Spleen (tissue), 11 donors: ENCODE data around the gene ABHD12. TPM values are rescaled to one million over a fixed set of nuclear protein-coding genes. Genes with fewer than 3 reads are reported as not detected.

Experiments used
- DNase-seq: peaks from one replicate; pipeline ENCODE4 v3.0.0-alpha.2; 2020
- H3K27ac ChIP-seq, 8 donors: fragments of 200-600 bp; sonication (generic) in 7 of 8; 1 replicate in 4 of 8; 2 replicates in 4 of 8; pipeline versions ENCODE4 v1.5.0 to v1.8.0; 2016 to 2021; ENCODE audit warnings: inconsistent platforms in 4 of 8, mild to moderate bottlenecking in 4 of 8, moderate library complexity in 1 of 8
- H3K27me3 ChIP-seq, 7 donors: fragments of 200-600 bp; sonication (generic) in 6 of 7; replicated peaks in 1 of 7; 1 replicate in 4 of 7; 2 replicates in 3 of 7; pipeline versions ENCODE4 v1.5.0 to v1.8.0; 2016 to 2021; ENCODE audit warnings: inconsistent platforms in 3 of 7, mild to moderate bottlenecking in 1 of 7
- H3K36me3 ChIP-seq, 6 donors: fragments of 200-600 bp; sonication (generic) in 5 of 6; 1 replicate in 4 of 6; 2 replicates in 2 of 6; pipeline versions ENCODE4 v1.5.0 to v1.8.0; 2016 to 2021; ENCODE audit warnings: inconsistent platforms in 2 of 6
- H3K4me1 ChIP-seq, 6 donors: fragments of 200-600 bp; sonication (generic) in 5 of 6; 1 replicate in 3 of 6; 2 replicates in 3 of 6; pipeline versions ENCODE4 v1.5.0 to v1.8.0; 2016 to 2021; ENCODE audit warnings: inconsistent platforms in 3 of 6
- H3K4me3 ChIP-seq, 8 donors: fragments of 200-600 bp; sonication (generic) in 7 of 8; 1 replicate in 4 of 8; 2 replicates in 4 of 8; pipeline versions ENCODE4 v1.5.0 to v1.8.0; 2016 to 2021; ENCODE audit warnings: inconsistent platforms in 4 of 8, mild to moderate bottlenecking in 4 of 8, moderate library complexity in 2 of 8
- H3K9me3 ChIP-seq, 8 donors: fragments of 200-600 bp; sonication (generic) in 7 of 8; 1 replicate in 4 of 8; 2 replicates in 4 of 8; pipeline versions ENCODE4 v1.5.0 to v1.8.0; 2016 to 2021; ENCODE audit warnings: inconsistent platforms in 4 of 8
- POLR2A ChIP-seq, 3 donors: fragments of 450-650 bp; IDR thresholded peaks; one replicate each; pipeline ENCODE4 v1.5.1; 2017; ENCODE audit warnings: antibody characterized with exemption in 3 of 3, mild to moderate bottlenecking in 1 of 3
- POLR2AphosphoS5 ChIP-seq, 3 donors: sonication (generic); formaldehyde crosslinking; IDR thresholded peaks; one replicate each; pipeline ENCODE4 v1.5.1; 2017; ENCODE audit warnings: antibody characterized with exemption in 3 of 3
- WGBS, 5 donors: extraction: QIAGEN DNeasy Blood & Tissue Kit in 3 of 5; methylation state at CpG; one replicate each; pipeline versions ENCODE4 v1.1.5 to v1.1.7; 2013 to 2018; 5-methylcytosine and 5-hydroxymethylcytosine counted together
- intact Hi-C: fragments of 100-400 bp; cut with DNase I; formaldehyde crosslinking; loops from one replicate; pipeline ENCODE4 v1.15.0; 2023; ENCODE audit warnings: low total_unique reads
- polyA plus RNA-seq, 3 donors: library from polyadenylated mRNA; stranded (reverse); fragments of 200-250 nt; gene quantifications; one replicate each; pipeline ENCODE4 v1.2.1, GENCODE V29; 2013
- total RNA-seq, 7 donors: library from RNA; depleted of rRNA in 3 of 7; stranded (reverse); fragments of >200 nt in 3 of 7; fragmentation: NEBNext Ultra II Directional in 4 of 7; extraction: Animal tissue kit (Norgen Biotek cat#: 25700) in 4 of 7; gene quantifications; one replicate each; pipeline versions ENCODE4 v1.1.0 to v1.2.1, GENCODE V29; 2016 to 2021
- TF ChIP-seq, protein P1 (sequence below), 11 experiments: fragments of 200-600 bp in 7 of 11; fragments of 450-650 bp in 4 of 11; sonication (generic) in 4 of 11; IDR thresholded peaks in 8 of 11; conservative IDR thresholded peaks in 3 of 11; 1 replicate in 7 of 11; 2 replicates in 4 of 11; pipeline versions ENCODE4 v1.4.0 to v1.8.0; 2016 to 2021; ENCODE audit warnings: antibody characterized with exemption in 11 of 11, inconsistent platforms in 4 of 11, mild to moderate bottlenecking in 1 of 11
- donor health status: healthy with polysubstance abuse.
- donor health status: DM: no; HTN: no; CAD: no; lungs with moderate emphysema.
- donor health status: DM: no; HTN: no; CAD: no.
- donor health status: Bipolar disorder and iron deficiency.
- donor health status: healthy.
- donor health status: DM: no; HTN: no; CAD: no.
- donor health status: DM: yes; HTN: yes; CAD: no.

The ABHD12 gene
- total and polyA plus RNA-seq, 10 donors = 16.1 to 36.9 (median 25.3) TPM

DNA sequence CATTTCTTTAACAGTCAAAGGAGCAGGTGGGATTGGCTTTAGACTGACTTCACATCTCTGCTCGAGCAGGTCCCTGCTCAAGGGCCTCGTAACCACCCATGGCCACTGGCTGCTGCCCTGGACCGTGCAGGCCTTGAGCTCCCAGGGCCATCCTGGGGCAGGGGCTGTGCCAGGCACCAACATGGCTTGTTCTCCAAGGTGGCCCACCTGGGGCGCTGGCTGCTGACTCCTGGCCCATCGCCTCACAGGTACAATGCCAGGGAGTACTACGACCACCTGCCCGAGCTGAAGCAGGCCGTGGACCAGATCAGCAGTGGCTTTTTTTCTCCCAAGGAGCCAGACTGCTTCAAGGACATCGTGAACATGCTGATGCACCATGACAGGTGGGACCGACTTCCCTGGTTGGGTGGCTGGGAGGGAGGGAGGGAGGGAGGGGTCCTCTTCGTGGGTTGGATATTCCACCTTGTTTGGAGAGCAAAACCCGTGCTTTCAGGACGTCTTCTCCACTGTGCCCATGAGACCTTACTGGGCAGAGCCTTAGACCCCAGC, 96.7 kb downstream of the ABHD12 start:
- H3K4me1 ChIP-seq = peaks cover 0 to 37% (median 14%) of the 10 kb centered on the region in 6 donors
- intact Hi-C loops = no loop called here

DNA sequence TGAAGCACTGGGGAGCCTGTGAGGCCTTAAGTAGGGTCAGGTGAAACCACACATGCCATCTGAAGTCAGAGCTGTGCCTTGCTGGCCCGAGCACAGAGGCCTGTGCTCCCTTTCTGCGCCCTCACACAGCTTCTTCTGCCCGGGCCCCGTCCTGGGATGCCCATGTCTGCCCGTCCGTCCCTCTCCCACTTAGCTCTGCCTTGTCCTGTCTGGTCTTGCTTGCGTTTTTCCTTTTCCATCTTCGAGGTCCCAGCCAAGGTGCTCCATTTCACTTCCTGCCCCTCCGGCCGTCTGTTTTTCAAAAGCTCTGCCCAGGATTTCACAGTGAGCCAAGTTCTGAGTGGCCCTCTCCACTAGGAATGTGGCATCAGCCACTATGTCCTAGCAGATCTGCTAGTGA, 97.1 kb downstream of the ABHD12 start:
- H3K27me3 ChIP-seq = no peaks in the 10 kb centered on the region
- DNase-seq = no peak
- no peak overlapping the region for H3K27ac ChIP-seq
- intact Hi-C loops = no loop called here
- 75 to 87% (median 78%) methylated on average over 10 of the region's 10 CpGs for WGBS, 5 donors
- H3K36me3 ChIP-seq = peaks cover 0 to 93% (median 42%) of the 10 kb centered on the region in 6 donors
- no peak overlapping the region for H3K4me3 ChIP-seq
- peaks cover 0 to 37% (median 14%) of the 10 kb centered on the region in 6 donors for H3K4me1 ChIP-seq
- TF ChIP-seq POLR2AphosphoS5 (IDR thresholded peaks at IDR 0.05) (no peak), POLR2A (IDR thresholded peaks at IDR 0.05) (no peak)
- TF ChIP-seq, protein P1, sequence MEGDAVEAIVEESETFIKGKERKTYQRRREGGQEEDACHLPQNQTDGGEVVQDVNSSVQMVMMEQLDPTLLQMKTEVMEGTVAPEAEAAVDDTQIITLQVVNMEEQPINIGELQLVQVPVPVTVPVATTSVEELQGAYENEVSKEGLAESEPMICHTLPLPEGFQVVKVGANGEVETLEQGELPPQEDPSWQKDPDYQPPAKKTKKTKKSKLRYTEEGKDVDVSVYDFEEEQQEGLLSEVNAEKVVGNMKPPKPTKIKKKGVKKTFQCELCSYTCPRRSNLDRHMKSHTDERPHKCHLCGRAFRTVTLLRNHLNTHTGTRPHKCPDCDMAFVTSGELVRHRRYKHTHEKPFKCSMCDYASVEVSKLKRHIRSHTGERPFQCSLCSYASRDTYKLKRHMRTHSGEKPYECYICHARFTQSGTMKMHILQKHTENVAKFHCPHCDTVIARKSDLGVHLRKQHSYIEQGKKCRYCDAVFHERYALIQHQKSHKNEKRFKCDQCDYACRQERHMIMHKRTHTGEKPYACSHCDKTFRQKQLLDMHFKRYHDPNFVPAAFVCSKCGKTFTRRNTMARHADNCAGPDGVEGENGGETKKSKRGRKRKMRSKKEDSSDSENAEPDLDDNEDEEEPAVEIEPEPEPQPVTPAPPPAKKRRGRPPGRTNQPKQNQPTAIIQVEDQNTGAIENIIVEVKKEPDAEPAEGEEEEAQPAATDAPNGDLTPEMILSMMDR (IDR thresholded peaks at IDR 0.05 in 8 of 11, conservative IDR thresholded peaks at IDR 0.05 in 3 of 11) = no peak
- H3K9me3 ChIP-seq = no peaks in the 10 kb centered on the region

More for the DNA sequence above, 96.7 kb downstream of the ABHD12 start:
- 90 to 96% (median 92%) methylated on average over 8 to 13 of the region's 13 CpGs for WGBS, 5 donors
- Histone ChIP-seq H3K27me3 (no peaks in the 10 kb centered on the region), H3K9me3 (no peaks in the 10 kb centered on the region), H3K36me3 (peaks cover 0 to 93% (median 39%) of the 10 kb centered on the region in 6 donors), H3K4me3 (no peak overlapping the region), H3K27ac (peak overlapping the region in 4 of 8 donors; percentile 43 to 81 (median 58))
- DNase-seq = peak; percentile 75
- TF ChIP-seq POLR2A (IDR thresholded peaks at IDR 0.05) = no peak
- TF ChIP-seq, protein P1 (IDR thresholded peaks at IDR 0.05 in 8 of 11, conservative IDR thresholded peaks at IDR 0.05 in 3 of 11) = no peak
- no peak for TF ChIP-seq POLR2AphosphoS5 (IDR thresholded peaks at IDR 0.05)

DNA sequence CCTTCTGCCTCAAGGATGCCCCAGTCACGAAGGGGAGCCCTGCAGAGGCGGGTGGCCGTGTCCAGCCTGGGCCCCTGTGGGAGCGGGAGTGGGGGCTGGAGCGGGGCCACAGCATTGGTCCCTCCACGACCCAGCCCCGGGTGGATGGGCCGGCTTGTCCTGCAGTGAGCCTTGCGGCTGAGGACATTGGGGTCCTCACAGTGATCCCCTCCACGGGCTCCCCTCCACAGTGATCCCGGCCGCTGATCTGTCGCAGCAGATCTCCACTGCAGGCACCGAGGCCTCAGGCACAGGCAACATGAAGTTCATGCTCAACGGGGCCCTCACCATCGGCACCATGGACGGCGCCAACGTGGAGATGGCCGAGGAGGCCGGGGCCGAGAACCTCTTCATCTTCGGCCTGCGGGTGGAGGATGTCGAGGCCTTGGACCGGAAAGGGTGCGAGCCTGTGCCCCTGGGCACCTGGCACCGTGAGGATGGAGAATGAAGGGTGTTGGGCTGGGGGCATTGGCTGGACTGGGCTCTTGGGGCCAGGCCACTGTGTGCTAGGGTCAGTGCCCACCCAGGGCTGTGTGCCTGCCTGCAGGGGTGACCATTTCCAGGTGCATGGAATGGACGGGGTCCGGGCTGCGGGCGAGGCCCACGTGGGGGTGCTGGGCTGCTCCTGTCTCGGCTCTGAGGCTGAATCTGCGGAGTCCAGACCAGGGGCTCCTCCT, 98.3 kb downstream of the ABHD12 start:
- H3K4me3 ChIP-seq = no peak overlapping the region
- H3K36me3 ChIP-seq = peaks cover 0 to 93% (median 52%) of the 10 kb centered on the region in 6 donors
- no peak for DNase-seq
- WGBS, 5 donors = 92 to 97% (median 94%) methylated on average over 10 to 35 of the region's 35 CpGs
- no peaks in the 10 kb centered on the region for H3K27me3 ChIP-seq
- intact Hi-C loops = no loop called here
- no peak overlapping the region for H3K27ac ChIP-seq
- peaks cover 0 to 33% (median 12%) of the 10 kb centered on the region in 6 donors for H3K4me1 ChIP-seq
- no peak for TF ChIP-seq POLR2A (IDR thresholded peaks at IDR 0.05)
- peak in 1 of 3 donors; percentile 59 for TF ChIP-seq POLR2AphosphoS5 (IDR thresholded peaks at IDR 0.05)
- no peaks in the 10 kb centered on the region for H3K9me3 ChIP-seq

DNA sequence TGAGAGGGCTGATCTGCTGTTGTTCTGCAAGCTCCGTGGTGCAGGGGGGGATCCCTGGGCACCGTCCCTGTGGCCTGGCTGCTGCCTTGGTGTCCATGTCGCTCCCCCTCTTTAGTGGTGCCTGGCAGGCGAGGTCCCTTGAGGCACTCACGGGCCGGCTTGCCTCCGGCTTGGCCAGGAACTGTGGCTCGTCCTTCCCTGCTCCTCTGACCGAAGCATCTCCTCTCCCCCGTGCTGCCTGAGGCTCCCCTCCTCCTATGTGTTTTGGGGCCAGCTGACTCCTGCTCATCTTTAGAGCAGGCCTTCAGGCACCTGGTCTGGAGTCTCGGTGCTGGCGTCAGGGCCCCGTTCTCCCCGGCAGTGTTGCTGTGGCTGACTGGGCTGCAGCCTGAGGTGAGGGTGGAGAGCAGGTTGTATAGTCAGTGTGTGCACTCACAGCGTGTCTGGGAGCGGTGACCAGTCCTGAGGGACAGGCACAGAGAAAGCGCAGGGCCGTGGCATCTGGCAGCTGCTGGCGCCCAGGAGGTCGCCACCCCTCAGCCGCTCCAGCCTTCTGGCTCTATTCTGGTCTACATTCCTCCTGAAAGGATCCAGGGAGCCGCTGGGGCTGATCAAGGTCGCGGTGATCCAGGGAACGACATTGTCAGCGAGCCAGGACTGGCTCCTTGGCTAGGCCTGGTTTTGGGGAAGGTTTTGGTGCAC, 99.1 kb downstream of the ABHD12 start:
- H3K4me1 ChIP-seq = peaks cover 0 to 26% (median 7%) of the 10 kb centered on the region in 6 donors
- H3K36me3 ChIP-seq = peaks cover 0 to 93% (median 55%) of the 10 kb centered on the region in 6 donors
- H3K27ac ChIP-seq = no peak overlapping the region
- no peak for DNase-seq
- H3K27me3 ChIP-seq = no peaks in the 10 kb centered on the region
- no peaks in the 10 kb centered on the region for H3K9me3 ChIP-seq
- intact Hi-C loops = no loop called here
- 91 to 96% (median 95%) methylated on average over 25 to 26 of the region's 26 CpGs for WGBS, 5 donors
- H3K4me3 ChIP-seq = no peak overlapping the region
- TF ChIP-seq POLR2AphosphoS5 (IDR thresholded peaks at IDR 0.05) = no peak
- TF ChIP-seq, protein P1 (IDR thresholded peaks at IDR 0.05 in 8 of 11, conservative IDR thresholded peaks at IDR 0.05 in 3 of 11) = no peak
- no peak for TF ChIP-seq POLR2A (IDR thresholded peaks at IDR 0.05)
